ENCODE measurements around the gene NBPF11. TPM values are rescaled to one million over a fixed set of nuclear protein-coding genes. Genes with fewer than 3 reads are reported as not detected.
"Not testable (repeated sequence)": the region's sequence is repeated elsewhere in the genome, so short reads cannot be mapped to it uniquely, and the experiment has no call there.

The NBPF11 gene
- total and polyA plus RNA-seq, 2 of the 8 experiments (the other 6 are each of a cell fraction or from before 2014, with no cell fraction given), result 8.7 to 9.2 TPM

DNA sequence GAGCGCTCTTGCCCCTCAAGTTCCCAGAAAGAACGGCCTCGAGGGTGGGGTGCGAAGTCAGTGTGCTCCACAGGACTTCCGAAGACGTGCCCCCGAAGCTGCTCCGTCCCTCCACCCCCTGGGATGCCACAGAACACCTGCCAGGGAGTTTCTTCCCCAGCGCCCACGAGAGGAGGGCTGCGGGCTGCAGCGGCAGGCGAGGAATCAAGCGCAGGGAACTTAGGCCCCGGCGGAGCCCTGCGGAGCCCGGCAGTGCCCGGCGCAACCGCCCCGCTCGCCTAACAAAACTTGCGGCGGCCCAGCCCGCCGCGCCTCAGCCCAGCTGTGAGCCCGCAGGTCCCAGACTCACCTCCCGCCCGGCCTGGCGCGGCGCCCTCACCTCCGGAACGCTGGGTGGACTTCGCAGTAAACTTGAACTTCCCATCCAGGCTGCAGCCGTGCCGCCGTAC, 686 bp downstream of the NBPF11 start:
- CTCF ChIA-PET (ENCODE audit: partially characterized antibody); H2AFZ ChIP-seq (ENCODE audit: low read length): not testable (repeated sequence)
- peak in 1 of 2 experiments; percentile 58 for DNase-seq (ENCODE audit: low read depth in 1 of 2, low spot score in 2 of 2)

DNA sequence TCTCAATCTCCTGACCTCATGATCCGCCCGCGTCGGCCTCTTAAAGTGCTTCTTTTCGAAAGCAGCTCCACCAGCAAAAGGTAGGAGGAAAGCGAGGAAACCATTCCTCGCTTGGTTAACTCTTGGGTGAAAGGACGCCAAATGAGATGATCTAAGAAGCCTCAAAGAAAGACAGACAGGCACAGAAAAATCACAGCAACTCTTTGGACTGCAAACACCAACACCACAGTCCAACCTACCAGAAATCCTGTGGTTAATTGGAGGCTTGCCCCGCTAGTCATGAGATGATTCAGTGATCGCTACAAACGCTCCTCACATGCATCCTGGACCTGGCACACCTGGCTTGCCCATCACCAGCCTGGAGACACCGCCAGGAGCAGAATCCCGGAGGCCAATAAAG, 1.1 kb downstream of the NBPF11 start:
- CTCF ChIA-PET (ENCODE audit: partially characterized antibody); H4K8ac ChIP-seq (ENCODE audit: extremely low read depth, insufficient read depth, low read length); H3K56ac ChIP-seq (replicated peaks; ENCODE audit: insufficient read length, low read depth, low read length); H2BK5ac ChIP-seq (ENCODE audit: low read depth, low read length); H3K9me3 ChIP-seq (ENCODE audit: insufficient read depth in 2 of 2, low read depth in 1 of 2, low read length in 1 of 2); H4K91ac ChIP-seq (replicated peaks; ENCODE audit: insufficient read length, low read length); H4K5ac ChIP-seq (ENCODE audit: insufficient read length, low read depth, low read length); H2AK5ac ChIP-seq (ENCODE audit: low read depth, low read length); H3K23me2 ChIP-seq (ENCODE audit: low read depth, low read length); H3K27ac ChIP-seq (ENCODE audit: low read depth, low read length); H2BK120ac ChIP-seq (replicated peaks; ENCODE audit: low read depth, low read length); H3K4ac ChIP-seq (replicated peaks; ENCODE audit: insufficient read length, low read depth, low read length); H3K79me2 ChIP-seq (ENCODE audit: control insufficient read depth in 1 of 2, insufficient read depth in 2 of 2, low read length in 2 of 2); DNase-seq (ENCODE audit: low read depth in 1 of 2, low spot score in 2 of 2); H3K14ac ChIP-seq (ENCODE audit: insufficient read length); H2BK15ac ChIP-seq (ENCODE audit: low read length); H2BK20ac ChIP-seq (ENCODE audit: low read length); FAIRE-seq; POLR2A ChIA-PET (ENCODE audit: partially characterized antibody); H3K23ac ChIP-seq (ENCODE audit: insufficient read length); H3K79me1 ChIP-seq (ENCODE audit: low read depth, low read length); H3K27me3 ChIP-seq (replicated peaks in 1 of 4; ENCODE audit: control insufficient read depth in 3 of 4, extremely low read depth in 1 of 4, insufficient read depth in 3 of 4, low read length in 3 of 4); H3K4me1 ChIP-seq (replicated peaks in 1 of 4; ENCODE audit: control insufficient read depth in 3 of 4, insufficient read depth in 4 of 4, low read length in 3 of 4); H4K20me1 ChIP-seq (replicated peaks in 1 of 2; ENCODE audit: control insufficient read depth in 1 of 2, insufficient read depth in 2 of 2, low read length in 2 of 2); H2AFZ ChIP-seq (ENCODE audit: low read length); H3K18ac ChIP-seq (ENCODE audit: extremely low read depth, low read length); H2BK12ac ChIP-seq (ENCODE audit: low read depth, low read length); H3K36me3 ChIP-seq (ENCODE audit: control insufficient read depth in 2 of 4, insufficient read depth in 4 of 4, low read length in 3 of 4): not testable (repeated sequence)
- Histone ChIP-seq H3K9ac (replicated peaks in 1 of 4; ENCODE audit: extremely low read depth in 1 of 4, low read depth in 3 of 4, low read length in 3 of 4) (peak overlapping the region in 1 of 4 experiments; percentile 54; a peak in 1 of 7 replicates), H3K4me2 (ENCODE audit: insufficient read depth in 1 of 2, low read depth in 2 of 2, low read length in 2 of 2) (peak overlapping the region; percentile 71 to 77), H3K4me3 (ENCODE audit: extremely low read depth in 1 of 4, insufficient read depth in 2 of 4, low read depth in 3 of 4, low read length in 4 of 4) (peak overlapping the region; percentile 48 to 78 (median 52))
- 21% methylated on average over 9 of the region's 13 CpGs; no CpG with 5 or more reads in 1 of the 2 experiments for WGBS, 2 experiments (ENCODE audit: extremely low coverage in 1 of 2, insufficient coverage in 1 of 2, insufficient read length in 1 of 2, insufficient replicate concordance in 2 of 2, low coverage in 1 of 2, low lambda C conversion rate in 2 of 2, missing lambda C conversion rate in 1 of 2)

More for the DNA sequence above, 686 bp downstream of the NBPF11 start:
- not testable (repeated sequence) for H3K23ac ChIP-seq (ENCODE audit: insufficient read length); H3K18ac ChIP-seq (ENCODE audit: extremely low read depth, low read length); H4K8ac ChIP-seq (ENCODE audit: extremely low read depth, insufficient read depth, low read length); H3K23me2 ChIP-seq (ENCODE audit: low read depth, low read length); H2BK15ac ChIP-seq (ENCODE audit: low read length); H2BK120ac ChIP-seq (replicated peaks; ENCODE audit: low read depth, low read length); H3K9me3 ChIP-seq (ENCODE audit: insufficient read depth in 2 of 2, low read depth in 1 of 2, low read length in 1 of 2); H2AK5ac ChIP-seq (ENCODE audit: low read depth, low read length); H2BK5ac ChIP-seq (ENCODE audit: low read depth, low read length); H4K91ac ChIP-seq (replicated peaks; ENCODE audit: insufficient read length, low read length); H4K20me1 ChIP-seq (replicated peaks in 1 of 2; ENCODE audit: control insufficient read depth in 1 of 2, insufficient read depth in 2 of 2, low read length in 2 of 2); H2BK20ac ChIP-seq (ENCODE audit: low read length); H3K36me3 ChIP-seq (ENCODE audit: control insufficient read depth in 2 of 4, insufficient read depth in 4 of 4, low read length in 3 of 4); H3K79me1 ChIP-seq (ENCODE audit: low read depth, low read length); H2BK12ac ChIP-seq (ENCODE audit: low read depth, low read length); H3K27ac ChIP-seq (ENCODE audit: low read depth, low read length); H3K79me2 ChIP-seq (ENCODE audit: control insufficient read depth in 1 of 2, insufficient read depth in 2 of 2, low read length in 2 of 2); H3K56ac ChIP-seq (replicated peaks; ENCODE audit: insufficient read length, low read depth, low read length); FAIRE-seq; H4K5ac ChIP-seq (ENCODE audit: insufficient read length, low read depth, low read length); H3K14ac ChIP-seq (ENCODE audit: insufficient read length); H3K4ac ChIP-seq (replicated peaks; ENCODE audit: insufficient read length, low read depth, low read length); H3K27me3 ChIP-seq (replicated peaks in 1 of 4; ENCODE audit: control insufficient read depth in 3 of 4, extremely low read depth in 1 of 4, insufficient read depth in 3 of 4, low read length in 3 of 4); H3K4me1 ChIP-seq (replicated peaks in 1 of 4; ENCODE audit: control insufficient read depth in 3 of 4, insufficient read depth in 4 of 4, low read length in 3 of 4)
- Histone ChIP-seq H3K4me3 (ENCODE audit: extremely low read depth in 1 of 4, insufficient read depth in 2 of 4, low read depth in 3 of 4, low read length in 4 of 4) (peak overlapping the region; percentile 48 to 78 (median 52)), H3K9ac (replicated peaks in 1 of 4; ENCODE audit: extremely low read depth in 1 of 4, low read depth in 3 of 4, low read length in 3 of 4) (peak overlapping the region in 3 of 4 experiments; percentile 31 to 69 (median 54); a peak in 4 of 7 replicates), H3K4me2 (ENCODE audit: insufficient read depth in 1 of 2, low read depth in 2 of 2, low read length in 2 of 2) (peak overlapping the region; percentile 71 to 77)
- TF ChIP-seq ASH2L (IDR thresholded peaks at IDR 0.05; ENCODE audit: low read length) (peak; percentile 47), KDM4A (IDR thresholded peaks at IDR 0.05; ENCODE audit: low read depth, low read length, severe bottlenecking) (peak; percentile 50)
- WGBS, 2 experiments (ENCODE audit: extremely low coverage in 1 of 2, insufficient coverage in 1 of 2, insufficient read length in 1 of 2, insufficient replicate concordance in 2 of 2, low coverage in 1 of 2, low lambda C conversion rate in 2 of 2, missing lambda C conversion rate in 1 of 2), result 1% methylated on average over 28 of the region's 40 CpGs; no CpG with 5 or more reads in 1 of the 2 experiments
- POLR2A ChIA-PET (ENCODE audit: partially characterized antibody), result interaction anchor here (0.8 kb wide), 1 partner anchor 112 kb away, joined by 4 read pairs; no protein-coding TSS in a partner anchor

Measured in H1 (cell line).